Fibroblast of lung (primary cell): ENCODE results near the gene CD7.

Experiments used
- EZH2 ChIP-seq: IDR thresholded peaks from 2 replicates; pipeline ENCODE4 v1.5.1; 2012; ENCODE audit warnings: low read length, control low read depth, mild to moderate bottlenecking; ENCODE audit errors: missing control alignments
- TF ChIP-seq, protein P1 (sequence below), 2 donors: IDR thresholded peaks in 1 of 2; conservative IDR thresholded peaks in 1 of 2; 1 replicate in 1 of 2; 2 replicates in 1 of 2; pipeline ENCODE4 v1.5.1; 2011 to 2012; ENCODE audit warnings: low read length in 2 of 2, control low read depth in 1 of 2, inconsistent platforms in 1 of 2, low read depth in 1 of 2, mild to moderate bottlenecking in 1 of 2

DNA sequence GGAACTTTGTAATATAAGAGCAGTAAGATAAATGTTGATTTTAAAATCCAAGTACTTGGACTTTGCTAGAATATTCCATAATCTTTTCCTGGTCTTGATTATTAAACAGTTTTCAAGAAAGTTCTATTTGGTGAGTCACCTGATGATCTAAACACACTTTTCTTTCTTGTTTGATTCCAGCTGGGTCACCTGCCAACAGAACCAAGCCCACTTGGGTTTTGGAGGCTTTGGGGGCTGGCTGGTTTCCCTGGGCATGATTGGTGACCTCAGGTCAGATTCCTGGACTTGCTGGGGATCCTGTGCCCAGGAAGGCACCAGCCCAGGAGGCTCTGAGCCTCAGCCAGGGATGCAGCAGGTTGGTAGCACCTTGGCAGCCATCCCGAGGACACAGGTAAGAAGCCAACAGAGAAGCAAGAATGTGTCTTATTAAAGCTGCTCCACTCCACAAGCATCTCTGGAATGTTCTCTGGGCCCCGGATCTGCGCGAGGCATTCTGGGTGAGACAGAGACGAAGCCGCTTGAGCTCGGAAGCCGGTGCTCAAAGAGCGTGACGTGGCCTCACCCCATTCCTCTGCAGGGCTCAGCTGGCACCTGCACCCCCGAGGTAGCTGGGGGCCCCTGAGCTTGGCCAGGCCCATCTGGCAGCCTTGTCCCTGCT lies 38.5 kb upstream of the CD7 start:
- TF ChIP-seq EZH2, result no peak
- TF ChIP-seq, protein P1, sequence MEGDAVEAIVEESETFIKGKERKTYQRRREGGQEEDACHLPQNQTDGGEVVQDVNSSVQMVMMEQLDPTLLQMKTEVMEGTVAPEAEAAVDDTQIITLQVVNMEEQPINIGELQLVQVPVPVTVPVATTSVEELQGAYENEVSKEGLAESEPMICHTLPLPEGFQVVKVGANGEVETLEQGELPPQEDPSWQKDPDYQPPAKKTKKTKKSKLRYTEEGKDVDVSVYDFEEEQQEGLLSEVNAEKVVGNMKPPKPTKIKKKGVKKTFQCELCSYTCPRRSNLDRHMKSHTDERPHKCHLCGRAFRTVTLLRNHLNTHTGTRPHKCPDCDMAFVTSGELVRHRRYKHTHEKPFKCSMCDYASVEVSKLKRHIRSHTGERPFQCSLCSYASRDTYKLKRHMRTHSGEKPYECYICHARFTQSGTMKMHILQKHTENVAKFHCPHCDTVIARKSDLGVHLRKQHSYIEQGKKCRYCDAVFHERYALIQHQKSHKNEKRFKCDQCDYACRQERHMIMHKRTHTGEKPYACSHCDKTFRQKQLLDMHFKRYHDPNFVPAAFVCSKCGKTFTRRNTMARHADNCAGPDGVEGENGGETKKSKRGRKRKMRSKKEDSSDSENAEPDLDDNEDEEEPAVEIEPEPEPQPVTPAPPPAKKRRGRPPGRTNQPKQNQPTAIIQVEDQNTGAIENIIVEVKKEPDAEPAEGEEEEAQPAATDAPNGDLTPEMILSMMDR (conservative IDR thresholded peaks at IDR 0.05 in 1 of 2, IDR thresholded peaks at IDR 0.05 in 1 of 2; ENCODE audit: low read depth in 1 of 2, low read length in 2 of 2), result no peak
